Loucy (cell line): ENCODE data around the gene TOPBP1.

Experiments used
- H2AFZ ChIP-seq: fragments of 200-600 bp; sonication (generic); 2 replicates; pipeline ENCODE4 v1.6.0; 2016; ENCODE audit warnings: antibody characterized with exemption, mild to moderate bottlenecking, low read length, moderate library complexity
- H3F3A ChIP-seq: fragments of 200-600 bp; 2 replicates; pipeline ENCODE4 v1.6.0; 2016; ENCODE audit warnings: antibody characterized with exemption, low read depth, mild to moderate bottlenecking
- H3K27me3 ChIP-seq: fragments of 200-600 bp; sonication (generic); 2 replicates; pipeline ENCODE4 v1.6.1; 2014; ENCODE audit warnings: low read length, mild to moderate bottlenecking; ENCODE audit not compliant: insufficient read depth, poor library complexity, severe bottlenecking
- H3K36me3 ChIP-seq: fragments of 200-600 bp; sonication (generic); 2 replicates; pipeline ENCODE4 v1.6.1; 2016; ENCODE audit warnings: low read length; ENCODE audit not compliant: insufficient read depth
- H3K4me1 ChIP-seq: fragments of 200-600 bp; sonication (generic); 2 replicates; pipeline ENCODE4 v1.5.1; 2014; ENCODE audit warnings: low read length, mild to moderate bottlenecking; ENCODE audit not compliant: insufficient read depth, poor library complexity, severe bottlenecking
- H3K4me2 ChIP-seq: fragments of 200-600 bp; sonication (generic); 2 replicates; pipeline ENCODE4 v1.6.0; 2014; ENCODE audit warnings: antibody characterized with exemption, low read length, low read depth, mild to moderate bottlenecking; ENCODE audit not compliant: poor library complexity, severe bottlenecking
- H3K4me3 ChIP-seq: fragments of 200-600 bp; sonication (generic); 2 replicates; pipeline ENCODE4 v1.5.1; 2014; ENCODE audit warnings: low read length, mild to moderate bottlenecking, mixed read lengths; ENCODE audit not compliant: poor library complexity, severe bottlenecking
- H3K79me2 ChIP-seq: fragments of 200-600 bp; sonication (generic); 2 replicates; pipeline ENCODE4 v1.6.1; 2014; ENCODE audit warnings: low read length; ENCODE audit not compliant: insufficient read depth
- H3K9ac ChIP-seq: fragments of 200-600 bp; sonication (generic); 2 replicates; pipeline ENCODE4 v1.6.0; 2014; ENCODE audit warnings: mild to moderate bottlenecking, low read depth, low read length, moderate library complexity; ENCODE audit not compliant: poor library complexity, severe bottlenecking
- H3K9me2 ChIP-seq: fragments of 200-600 bp; sonication (generic); replicated peaks from 2 replicates; pipeline ENCODE4 v1.6.1; 2016; ENCODE audit warnings: low read depth, low read length, mixed read lengths
- H3K9me3 ChIP-seq: fragments of 200-600 bp; sonication (generic); 2 replicates; pipeline ENCODE4 v1.6.1; 2014; ENCODE audit warnings: mild to moderate bottlenecking, antibody characterized with exemption, low read length, low read depth; ENCODE audit not compliant: insufficient read depth
- H4K20me1 ChIP-seq: fragments of 200-600 bp; sonication (generic); 2 replicates; pipeline ENCODE4 v1.6.0; 2014; ENCODE audit warnings: antibody characterized with exemption, low read length, mild to moderate bottlenecking; ENCODE audit not compliant: insufficient read depth, poor library complexity, severe bottlenecking
- CTCF ChIP-seq: fragments of 200-600 bp; sonication (generic); conservative IDR thresholded peaks from 2 replicates; pipeline ENCODE4 v1.5.1; 2014; ENCODE audit warnings: mild to moderate bottlenecking, antibody characterized with exemption, low read length
- EZH2phosphoT487 ChIP-seq: fragments of 200-600 bp; IDR thresholded peaks from 2 replicates; pipeline ENCODE4 v1.6.1; 2018; ENCODE audit warnings: antibody characterized with exemption, mild to moderate bottlenecking, moderate library complexity, borderline replicate concordance

TOPBP1 gene

GRCh38 chr3:133662278-133662651 is 524 bp upstream of the TOPBP1 start:
- Histone ChIP-seq H4K20me1 (peaks cover 39% of the 10 kb centered on the region), H3K9me2 (no peaks in the 10 kb centered on the region)
- peak; percentile 27 for TF ChIP-seq CTCF
- no peak for TF ChIP-seq EZH2phosphoT487

GRCh38 chr3:133659806-133660205 is 1.9 kb downstream of the TOPBP1 start:
- Histone ChIP-seq H3K27me3 (no peaks in the 10 kb centered on the region), H3F3A (no peaks in the 10 kb centered on the region), H3K4me3 (peak overlapping the region; percentile 92), H3K36me3 (peaks cover 30% of the 10 kb centered on the region), H3K9me2 (no peaks in the 10 kb centered on the region), H3K79me2 (peaks cover 77% of the 10 kb centered on the region), H3K9me3 (no peaks in the 10 kb centered on the region), H3K4me2 (peak overlapping the region; percentile 93), H4K20me1 (peaks cover 52% of the 10 kb centered on the region), H3K9ac (peak overlapping the region; percentile 97), H2AFZ (no peak overlapping the region), H3K4me1 (peaks cover 49% of the 10 kb centered on the region)
- TF ChIP-seq EZH2phosphoT487 (no peak), CTCF (no peak)

More at GRCh38 chr3:133662278-133662651, 524 bp upstream of the TOPBP1 start:
- peaks cover 61% of the 10 kb centered on the region for H3K79me2 ChIP-seq
- peaks cover 34% of the 10 kb centered on the region for H3K4me1 ChIP-seq
- no peaks in the 10 kb centered on the region for H3K9me3 ChIP-seq
- H3F3A ChIP-seq = no peaks in the 10 kb centered on the region
- H3K4me2 ChIP-seq = peak overlapping the region; percentile 93
- peak overlapping the region; percentile 91 for H2AFZ ChIP-seq
- H3K4me3 ChIP-seq = peak overlapping the region; percentile 92
- H3K36me3 ChIP-seq = peaks cover 13% of the 10 kb centered on the region
- peak overlapping the region; percentile 97 for H3K9ac ChIP-seq
- H3K27me3 ChIP-seq = no peaks in the 10 kb centered on the region

GRCh38 chr3:133655731-133656515 is 5.8 kb downstream of the TOPBP1 start:
- Histone ChIP-seq H4K20me1 (peaks cover 65% of the 10 kb centered on the region), H2AFZ (no peak overlapping the region), H3K4me2 (peak overlapping the region; percentile 40), H3K4me3 (peak overlapping the region; percentile 15), H3K27me3 (no peaks in the 10 kb centered on the region), H3K79me2 (peaks cover 72% of the 10 kb centered on the region), H3K9ac (no peak overlapping the region), H3K9me3 (no peaks in the 10 kb centered on the region), H3K36me3 (peaks cover 63% of the 10 kb centered on the region), H3F3A (no peaks in the 10 kb centered on the region), H3K4me1 (peaks cover 41% of the 10 kb centered on the region), H3K9me2 (no peaks in the 10 kb centered on the region)
- TF ChIP-seq CTCF (no peak), EZH2phosphoT487 (no peak)
